Measurements from ENCODE around the gene SENP1. TPM values are rescaled to one million over a fixed set of nuclear protein-coding genes. Genes with fewer than 3 reads are reported as not detected.

Gene SENP1
- total RNA-seq, 1 donor: 23.9 TPM

DNA sequence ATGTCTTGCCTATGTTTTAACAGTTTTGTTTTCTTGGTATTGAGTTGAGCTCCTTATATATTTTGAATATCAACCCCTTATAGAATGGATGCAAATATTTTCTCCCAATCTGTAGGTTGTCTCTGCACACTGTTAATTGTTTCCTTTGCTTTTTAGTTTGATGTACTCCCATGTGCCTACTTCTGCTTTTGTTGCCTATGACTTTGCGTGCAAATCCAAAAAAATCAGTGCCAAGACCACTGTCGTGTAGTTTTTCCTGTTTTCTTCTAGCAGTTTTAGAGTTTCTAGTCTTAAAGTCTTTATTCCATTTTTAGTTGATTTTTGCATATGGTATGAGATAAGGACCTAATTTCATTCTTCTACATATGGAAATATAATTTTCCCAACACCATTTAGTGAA lies 28.8 kb downstream of the SENP1 start:
- Histone ChIP-seq H3K9me3 (ENCODE audit: low read depth, low read length) (no peaks in the 10 kb centered on the region), H3K79me2 (ENCODE audit: insufficient read depth, low read length) (no peaks in the 10 kb centered on the region), H2AFZ (ENCODE audit: low read length) (no peak overlapping the region), H3K27ac (ENCODE audit: low read depth, low read length) (no peak overlapping the region), H3K27me3 (ENCODE audit: insufficient read depth, low read length) (no peaks in the 10 kb centered on the region), H3K4me1 (ENCODE audit: insufficient read depth, low read length) (peaks cover 10% of the 10 kb centered on the region), H4K20me1 (ENCODE audit: insufficient read depth, low read length) (no peaks in the 10 kb centered on the region), H3K36me3 (ENCODE audit: insufficient read depth, low read length) (peaks cover 18% of the 10 kb centered on the region), H3K4me2 (ENCODE audit: insufficient read depth, low read length) (no peak overlapping the region), H3K4me3 (ENCODE audit: insufficient read depth, low read length) (no peak overlapping the region)
- TF ChIP-seq CTCF (IDR thresholded peaks at IDR 0.05; ENCODE audit: extremely low read depth, low read depth, low read length): no peak
- no peak for DNase-seq (ENCODE audit: insufficient read length, low spot score, missing footprints)

DNA sequence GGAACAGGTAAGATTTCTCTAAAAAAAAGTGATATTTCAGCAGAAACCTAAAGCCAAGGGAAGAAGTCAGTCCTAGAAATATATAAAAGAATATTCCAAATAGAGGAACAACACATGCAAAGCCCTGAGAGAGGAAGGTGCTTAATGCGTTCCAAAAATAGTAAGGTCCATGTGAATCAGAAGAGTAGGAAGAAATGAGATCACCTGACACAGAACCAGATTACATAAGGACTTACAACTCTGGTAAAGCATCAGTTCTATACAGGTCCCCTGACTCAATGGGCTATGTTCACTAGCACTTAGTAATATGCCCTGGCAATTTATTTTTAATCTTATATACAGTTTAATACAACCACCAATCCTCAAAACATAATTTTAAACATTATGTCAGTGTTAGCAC lies 30.0 kb downstream of the SENP1 start:
- no peaks in the 10 kb centered on the region for H3K9me3 ChIP-seq (ENCODE audit: low read depth, low read length)

GRCh38 chr12:48074266-48074665 lies 31.6 kb downstream of the SENP1 start:
- Histone ChIP-seq H3K4me3 (ENCODE audit: insufficient read depth, low read length) (no peak overlapping the region), H3K9me3 (ENCODE audit: low read depth, low read length) (no peaks in the 10 kb centered on the region), H3K36me3 (ENCODE audit: insufficient read depth, low read length) (peaks cover 31% of the 10 kb centered on the region), H3K27me3 (ENCODE audit: insufficient read depth, low read length) (no peaks in the 10 kb centered on the region), H3K27ac (ENCODE audit: low read depth, low read length) (no peak overlapping the region), H3K4me1 (ENCODE audit: insufficient read depth, low read length) (peaks cover 8% of the 10 kb centered on the region), H3K79me2 (ENCODE audit: insufficient read depth, low read length) (no peaks in the 10 kb centered on the region), H3K4me2 (ENCODE audit: insufficient read depth, low read length) (no peak overlapping the region), H4K20me1 (ENCODE audit: insufficient read depth, low read length) (no peaks in the 10 kb centered on the region), H2AFZ (ENCODE audit: low read length) (no peak overlapping the region)
- no peak for TF ChIP-seq CTCF (IDR thresholded peaks at IDR 0.05; ENCODE audit: extremely low read depth, low read depth, low read length)
- DNase-seq (ENCODE audit: insufficient read length, low spot score, missing footprints): no peak

More for the DNA sequence above, 30.0 kb downstream of the SENP1 start:
- no peak overlapping the region for H3K27ac ChIP-seq (ENCODE audit: low read depth, low read length)
- H4K20me1 ChIP-seq (ENCODE audit: insufficient read depth, low read length): no peaks in the 10 kb centered on the region
- no peaks in the 10 kb centered on the region for H3K27me3 ChIP-seq (ENCODE audit: insufficient read depth, low read length)
- no peaks in the 10 kb centered on the region for H3K79me2 ChIP-seq (ENCODE audit: insufficient read depth, low read length)
- H2AFZ ChIP-seq (ENCODE audit: low read length): no peak overlapping the region
- peaks cover 22% of the 10 kb centered on the region for H3K36me3 ChIP-seq (ENCODE audit: insufficient read depth, low read length)
- no peak overlapping the region for H3K4me2 ChIP-seq (ENCODE audit: insufficient read depth, low read length)
- peaks cover 10% of the 10 kb centered on the region for H3K4me1 ChIP-seq (ENCODE audit: insufficient read depth, low read length)
- no peak for DNase-seq (ENCODE audit: insufficient read length, low spot score, missing footprints)
- no peak overlapping the region for H3K4me3 ChIP-seq (ENCODE audit: insufficient read depth, low read length)
- TF ChIP-seq CTCF (IDR thresholded peaks at IDR 0.05; ENCODE audit: extremely low read depth, low read depth, low read length): no peak

GRCh38 chr12:48072266-48072665 lies 33.6 kb downstream of the SENP1 start:
- H3K27me3 ChIP-seq (ENCODE audit: insufficient read depth, low read length): no peaks in the 10 kb centered on the region
- peaks cover 31% of the 10 kb centered on the region for H3K36me3 ChIP-seq (ENCODE audit: insufficient read depth, low read length)
- no peaks in the 10 kb centered on the region for H3K4me1 ChIP-seq (ENCODE audit: insufficient read depth, low read length)
- no peaks in the 10 kb centered on the region for H4K20me1 ChIP-seq (ENCODE audit: insufficient read depth, low read length)
- no peak overlapping the region for H3K4me3 ChIP-seq (ENCODE audit: insufficient read depth, low read length)
- H3K9me3 ChIP-seq (ENCODE audit: low read depth, low read length): no peaks in the 10 kb centered on the region
- no peak for DNase-seq (ENCODE audit: insufficient read length, low spot score, missing footprints)
- no peak overlapping the region for H3K27ac ChIP-seq (ENCODE audit: low read depth, low read length)
- TF ChIP-seq CTCF (IDR thresholded peaks at IDR 0.05; ENCODE audit: extremely low read depth, low read depth, low read length): no peak
- no peak overlapping the region for H2AFZ ChIP-seq (ENCODE audit: low read length)
- no peaks in the 10 kb centered on the region for H3K79me2 ChIP-seq (ENCODE audit: insufficient read depth, low read length)
- H3K4me2 ChIP-seq (ENCODE audit: insufficient read depth, low read length): no peak overlapping the region

Data from osteoblast (primary cell).